Measurements from ENCODE around the gene GRIK3.

The GRIK3 gene

DNA sequence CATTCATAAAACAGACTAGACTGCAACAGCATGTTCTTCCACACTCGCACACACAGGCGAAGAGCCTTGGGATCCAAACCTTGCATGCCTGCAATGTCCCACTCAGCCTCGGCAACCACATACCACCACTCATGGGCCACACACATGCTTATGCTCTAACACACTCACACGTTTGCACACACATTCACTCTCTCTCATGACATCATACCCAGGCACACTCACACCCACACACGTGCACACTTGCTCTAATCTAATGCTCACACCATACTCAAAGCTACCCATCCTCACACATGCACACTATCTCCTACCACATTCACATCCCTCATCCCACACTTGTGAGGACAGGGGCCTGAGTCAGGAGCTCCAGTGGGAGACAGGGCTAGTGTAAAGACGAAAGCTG is 50.3 kb downstream of the GRIK3 start:
- in situ Hi-C loops (cut with MboI; ENCODE audit: low sequenced_read_pairs), result no loop called here

DNA sequence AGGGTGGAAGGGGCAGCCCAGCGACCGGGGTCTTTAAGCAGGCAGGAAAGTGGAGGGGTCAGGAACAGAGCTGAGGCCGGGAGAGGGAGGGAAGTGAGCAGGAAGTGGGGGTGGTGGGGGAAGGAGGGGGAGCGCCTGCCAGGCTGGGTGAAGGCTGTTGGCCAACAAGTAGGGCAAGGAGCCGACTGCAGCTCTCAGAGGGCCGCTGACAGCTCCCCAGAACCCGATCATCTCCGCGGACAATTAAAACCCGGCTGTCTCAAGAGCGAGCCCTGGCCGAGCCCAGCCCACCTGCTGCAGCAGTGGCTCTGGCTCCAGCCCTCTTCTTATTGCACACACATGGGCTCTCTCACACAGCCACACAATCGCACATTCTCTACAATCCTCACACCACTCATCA is 51.6 kb downstream of the GRIK3 start:
- in situ Hi-C loops (cut with MboI; ENCODE audit: low sequenced_read_pairs), result no loop called here

- in situ Hi-C loops (cut with MboI; ENCODE audit: low sequenced_read_pairs), result no loop called here
Measured at GRCh38 chr1:36981771-36982622, 52.3 kb downstream of the GRIK3 start.

GRCh38 chr1:36981126-36981525 is 53.2 kb downstream of the GRIK3 start:
- in situ Hi-C loops (cut with MboI; ENCODE audit: low sequenced_read_pairs), result no loop called here

DNA sequence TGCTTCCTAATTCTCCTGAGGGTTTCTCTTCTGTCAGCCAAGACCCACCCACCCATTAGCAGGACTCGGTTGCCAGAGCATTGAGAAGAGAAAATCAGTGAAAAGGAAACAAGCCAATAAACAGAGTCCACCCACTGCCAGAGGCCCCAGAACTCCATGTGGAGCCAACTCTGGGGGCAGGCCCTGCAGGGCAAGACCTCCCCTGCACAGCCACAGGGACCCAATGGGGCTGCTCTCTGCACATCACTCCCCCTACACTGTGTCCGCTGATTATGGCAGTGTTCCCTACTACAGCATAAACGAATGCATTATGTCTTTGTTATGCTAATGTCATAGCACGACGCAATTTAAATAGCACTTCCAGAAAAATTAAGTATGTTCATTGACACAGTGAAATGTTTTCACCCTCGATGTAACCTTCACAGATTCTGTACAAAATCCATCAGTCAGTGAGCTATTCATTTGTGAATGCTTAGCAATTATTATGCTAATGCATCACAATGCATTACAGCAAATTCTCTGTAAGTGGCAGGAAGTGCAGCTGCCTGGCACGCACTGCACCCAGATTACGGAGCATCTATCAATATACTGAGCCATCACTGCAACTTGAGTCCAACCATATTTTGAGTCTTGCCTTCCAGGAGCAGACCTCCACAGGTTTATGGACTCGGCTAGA is 56.4 kb downstream of the GRIK3 start:
- in situ Hi-C loops (cut with MboI; ENCODE audit: low sequenced_read_pairs), result no loop called here

DNA sequence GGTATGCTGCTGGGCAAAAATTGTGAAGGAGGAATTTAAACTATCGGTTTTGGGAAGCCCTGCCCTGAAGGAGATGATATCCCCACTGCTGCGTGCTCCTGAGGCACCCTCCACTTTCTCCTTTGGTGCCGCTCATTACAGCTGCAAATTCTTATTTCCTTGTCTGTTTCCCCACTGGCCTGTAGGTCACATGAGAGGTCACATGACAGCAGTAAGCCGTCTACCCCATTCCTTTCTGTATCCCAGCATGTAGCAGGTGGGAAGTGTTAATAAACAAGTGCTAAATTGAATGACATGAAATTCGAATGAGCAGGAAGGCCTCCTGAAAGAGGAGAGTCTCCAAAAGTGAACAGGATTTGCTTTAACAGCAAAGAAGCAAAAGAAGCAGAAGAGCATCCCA is 58.7 kb downstream of the GRIK3 start:
- in situ Hi-C loops (cut with MboI; ENCODE audit: low sequenced_read_pairs), result no loop called here

- in situ Hi-C loops (cut with MboI; ENCODE audit: low sequenced_read_pairs), result no loop called here
Measured at GRCh38 chr1:36973056-36973455, 61.3 kb downstream of the GRIK3 start.

DNA sequence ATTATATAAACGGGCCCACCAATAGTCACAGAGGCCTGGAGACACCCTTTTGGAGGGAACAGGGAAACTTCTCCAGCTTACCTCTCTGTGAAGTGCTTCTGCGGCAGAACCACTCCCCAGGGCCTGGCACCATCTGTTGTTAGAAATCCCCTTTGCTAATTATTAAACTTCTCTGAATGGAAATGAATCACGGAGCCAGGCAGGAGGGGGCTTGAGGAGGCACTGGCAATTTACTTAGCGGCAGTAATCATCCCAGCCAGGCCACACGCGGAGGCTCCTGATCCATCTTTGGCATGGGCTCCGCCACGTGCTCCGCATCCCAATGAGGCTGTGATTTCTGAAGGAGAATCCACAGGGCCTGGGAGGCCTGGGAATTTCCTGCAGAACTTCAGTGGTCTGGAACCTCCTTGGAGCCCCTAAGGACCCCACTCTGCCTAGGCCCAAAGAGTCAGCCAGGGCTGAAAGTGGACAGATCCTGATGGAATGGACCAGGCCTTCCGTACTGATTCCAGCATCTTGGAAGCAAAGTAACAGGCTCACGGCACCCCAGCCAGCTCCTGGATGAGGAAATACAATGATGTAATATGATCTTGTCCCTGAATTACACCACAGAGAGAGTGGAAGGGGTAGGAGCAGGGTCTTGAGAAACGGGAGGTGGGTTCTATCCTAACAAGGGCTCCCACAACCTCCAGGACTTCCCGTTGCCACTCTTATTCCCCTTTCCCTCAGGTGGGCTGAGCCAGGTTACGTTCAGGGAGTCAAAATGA is 62.3 kb downstream of the GRIK3 start:
- in situ Hi-C loops (cut with MboI; ENCODE audit: low sequenced_read_pairs), result no loop called here

- in situ Hi-C loops (cut with MboI; ENCODE audit: low sequenced_read_pairs), result no loop called here
Measured at GRCh38 chr1:36968730-36969129, 65.6 kb downstream of the GRIK3 start.

DNA sequence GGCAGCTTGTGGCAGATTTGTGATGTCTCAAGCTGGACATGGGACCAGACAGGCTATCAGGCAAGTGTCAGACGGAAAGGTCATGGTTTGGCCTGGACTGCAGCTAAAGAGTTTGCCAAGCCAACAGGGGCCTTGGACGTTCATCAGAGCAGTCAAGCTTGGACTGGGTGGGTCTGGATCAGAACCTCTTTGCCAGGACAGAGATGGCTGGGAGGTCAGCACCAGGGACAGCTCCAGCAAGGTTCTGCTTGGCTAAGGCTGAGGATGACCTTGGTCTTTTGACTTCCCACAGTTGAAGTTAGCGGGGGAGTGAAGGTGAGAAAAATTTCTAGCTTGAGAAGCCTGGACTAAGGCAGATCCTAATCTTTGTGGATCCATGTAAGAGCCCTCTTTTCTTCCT is 68.1 kb downstream of the GRIK3 start:
- in situ Hi-C loops (cut with MboI; ENCODE audit: low sequenced_read_pairs), result no loop called here

GRCh38 chr1:36965275-36966159 is 68.8 kb downstream of the GRIK3 start:
- in situ Hi-C loops (cut with MboI; ENCODE audit: low sequenced_read_pairs), result no loop called here

DNA sequence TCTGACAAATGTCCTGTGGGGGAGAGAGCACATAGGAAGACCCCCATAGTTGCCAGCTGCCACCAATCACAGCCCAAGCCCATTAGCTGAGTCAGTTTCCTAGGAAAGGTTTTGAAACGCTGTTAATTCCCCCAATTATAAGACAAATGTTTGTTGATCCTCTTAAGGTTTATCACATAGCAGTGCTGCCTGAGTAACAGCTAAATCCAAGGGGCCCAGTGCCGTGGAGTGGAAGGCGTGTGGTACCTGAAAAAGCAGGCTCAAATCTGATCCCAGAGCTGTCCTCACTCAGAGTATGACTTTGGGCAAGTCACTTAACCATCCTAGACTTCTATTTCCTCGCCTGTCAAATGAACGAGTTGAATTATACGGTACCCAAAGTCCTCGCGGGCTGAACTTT is 69.5 kb downstream of the GRIK3 start:
- in situ Hi-C loops (cut with MboI; ENCODE audit: low sequenced_read_pairs), result no loop called here

- in situ Hi-C loops (cut with MboI; ENCODE audit: low sequenced_read_pairs), result no loop called here
Measured at GRCh38 chr1:36963006-36963405, 71.3 kb downstream of the GRIK3 start.

GRCh38 chr1:36961062-36961615 is 73.2 kb downstream of the GRIK3 start:
- in situ Hi-C loops (cut with MboI; ENCODE audit: low sequenced_read_pairs), result no loop called here

DNA sequence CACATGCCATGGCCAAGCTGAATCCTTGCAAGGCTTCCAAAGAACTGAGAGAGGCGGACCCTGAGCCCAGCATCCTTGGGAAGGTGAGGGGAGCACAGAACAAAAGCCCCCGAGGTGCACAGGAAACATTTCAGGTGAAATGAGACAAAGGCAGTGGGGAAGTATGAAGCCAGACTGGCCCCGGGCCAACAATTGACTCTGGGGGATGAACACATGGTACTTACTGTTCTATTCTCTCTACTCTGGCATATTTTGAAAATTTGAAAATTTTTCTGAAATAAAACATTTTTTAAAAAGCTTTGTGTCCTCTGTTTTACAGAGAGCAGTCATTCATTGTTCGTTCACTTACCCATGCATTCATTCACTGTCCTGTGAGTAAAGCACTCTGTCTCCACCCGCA is 77.7 kb downstream of the GRIK3 start:
- in situ Hi-C loops (cut with MboI; ENCODE audit: low sequenced_read_pairs), result no loop called here

GRCh38 chr1:36955016-36955415 is 79.3 kb downstream of the GRIK3 start:
- in situ Hi-C loops (cut with MboI; ENCODE audit: low sequenced_read_pairs), result no loop called here

GRCh38 chr1:36953061-36953460 is 81.3 kb downstream of the GRIK3 start:
- in situ Hi-C loops (cut with MboI; ENCODE audit: low sequenced_read_pairs), result no loop called here

DNA sequence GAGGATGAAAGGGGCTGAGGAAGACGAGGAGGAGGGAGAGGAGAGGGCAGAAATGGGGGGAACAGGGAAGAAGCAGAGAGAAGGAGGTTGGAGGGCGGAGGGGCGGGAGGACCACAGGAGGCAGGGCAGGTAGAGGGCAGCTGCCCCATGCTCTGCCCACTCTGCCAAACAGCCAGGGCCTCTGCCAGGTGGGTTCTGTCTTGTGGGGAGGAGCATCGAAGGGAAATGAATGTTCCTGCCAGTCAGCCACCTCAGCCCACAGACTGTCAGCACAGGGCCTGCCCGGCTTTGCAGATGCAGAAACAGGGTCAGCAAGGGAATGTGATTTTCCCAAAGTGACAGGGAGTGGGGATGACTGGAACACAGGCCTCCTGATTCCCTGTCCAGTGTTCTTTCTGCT is 82.6 kb downstream of the GRIK3 start:
- in situ Hi-C loops (cut with MboI; ENCODE audit: low sequenced_read_pairs), result no loop called here

DNA sequence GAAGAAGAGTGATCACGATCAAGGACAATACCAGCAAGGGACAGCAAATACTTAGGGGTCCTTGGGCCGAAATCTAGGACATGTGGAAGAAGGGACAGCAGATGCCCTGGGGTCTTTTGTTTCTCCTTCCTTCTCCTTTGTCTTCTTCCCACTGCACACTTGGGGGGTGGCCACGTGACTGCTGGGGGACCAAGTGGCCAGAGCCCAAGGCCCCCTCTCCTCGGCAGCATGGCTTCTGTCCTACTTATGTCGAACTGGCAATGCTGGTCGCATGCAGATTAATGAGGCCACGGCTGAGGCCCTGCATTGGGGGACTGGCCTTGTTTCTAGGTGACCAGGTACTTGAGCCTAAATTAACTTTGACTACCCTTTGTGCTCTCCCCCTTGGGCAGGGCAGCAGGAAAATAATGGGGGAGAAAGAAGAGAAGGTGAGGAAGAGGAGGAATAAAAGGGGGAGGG is 83.0 kb downstream of the GRIK3 start:
- in situ Hi-C loops (cut with MboI; ENCODE audit: low sequenced_read_pairs), result no loop called here

DNA sequence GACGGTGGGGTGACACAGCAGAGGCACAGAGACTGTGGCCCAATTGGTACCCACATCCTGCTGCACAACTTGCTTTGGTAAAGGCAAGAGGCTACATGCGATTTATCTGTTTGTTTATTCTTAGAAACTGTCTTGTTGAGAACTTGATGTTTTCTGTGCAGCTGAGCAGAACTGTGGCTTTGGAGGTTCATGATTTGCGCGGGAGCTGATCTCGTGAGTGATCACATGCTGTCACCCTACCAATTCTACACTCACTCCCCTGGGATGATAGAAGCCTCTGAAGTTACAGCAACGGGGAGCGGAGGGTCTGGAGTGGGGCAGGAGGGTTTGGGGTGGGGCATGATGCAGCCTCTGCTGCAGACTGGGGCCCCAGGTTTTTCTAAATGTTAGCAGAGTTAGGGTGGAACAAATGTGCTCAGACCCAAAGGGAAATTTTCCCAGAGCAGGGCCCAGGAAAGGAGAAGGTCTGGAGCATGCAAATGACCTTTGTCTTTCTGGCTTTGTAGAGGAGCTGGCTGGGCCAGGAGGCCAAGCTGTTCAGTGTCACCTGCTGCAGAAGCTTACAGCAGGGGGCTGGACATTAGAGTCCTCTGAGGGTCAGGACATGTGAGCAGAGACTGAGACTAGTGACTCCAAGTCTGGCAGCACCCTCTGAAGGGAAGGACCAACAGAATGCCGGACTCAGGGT is 83.6 kb downstream of the GRIK3 start:
- in situ Hi-C loops (cut with MboI; ENCODE audit: low sequenced_read_pairs), result no loop called here
